Pulmonary artery endothelial cell (primary cell): Measurements from ENCODE around the gene RFT1. TPM values are rescaled to one million over a fixed set of nuclear protein-coding genes. Genes with fewer than 3 reads are reported as not detected.
"Not testable (repeated sequence)": the region's sequence is repeated elsewhere in the genome, so short reads cannot be mapped to it uniquely, and the experiment has no call there.

Experiments
- DNase-seq: peaks from one replicate; pipeline ENCODE4 v3.0.0-alpha.2; 2011; ENCODE audit warnings: low read depth, low spot score
- total RNA-seq: library from RNA; depleted of rRNA; stranded (reverse); fragments of >200 nt; gene quantifications from 2 replicates; pipeline ENCODE4 v1.2.3, GENCODE V29; 2014

RFT1 gene
- total RNA-seq, 1 donor from 2014 or later, result 25.3 TPM

- DNase-seq, result no peak
These were observed 58.3 kb downstream of the RFT1 start for GRCh38 chr3:53071882-53072431.

DNA sequence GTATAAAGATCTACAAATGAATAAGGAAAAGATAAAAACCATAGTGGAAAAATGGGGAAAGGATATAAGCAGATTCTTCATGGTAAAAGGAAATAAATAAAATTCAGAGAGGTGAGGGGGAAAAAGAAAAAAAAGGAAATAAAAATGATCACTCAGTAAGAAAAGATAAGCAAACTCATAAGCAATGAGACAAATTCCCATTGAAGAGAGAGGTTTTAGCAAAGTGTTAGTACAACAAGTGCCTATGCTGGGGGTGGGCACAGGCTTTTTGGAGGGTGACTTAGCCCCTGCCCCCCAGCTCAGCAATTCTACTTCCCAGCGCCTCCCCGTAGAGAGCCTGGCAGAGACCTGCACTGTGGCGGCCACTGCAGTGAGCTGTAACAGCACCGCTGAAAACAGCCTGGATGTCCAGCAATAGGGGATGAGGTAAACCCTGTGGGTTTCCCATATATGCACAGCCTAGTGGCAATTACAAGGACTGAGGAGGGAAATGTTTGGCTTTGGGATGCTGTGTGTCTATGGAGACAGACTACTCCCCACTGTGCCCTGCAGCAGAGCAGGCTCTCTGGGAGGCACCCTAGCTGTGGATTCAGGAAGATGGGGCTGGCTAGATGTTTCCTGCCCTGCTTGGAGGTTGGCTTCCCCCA lies 60.7 kb downstream of the RFT1 start:
- no peak for DNase-seq

DNA sequence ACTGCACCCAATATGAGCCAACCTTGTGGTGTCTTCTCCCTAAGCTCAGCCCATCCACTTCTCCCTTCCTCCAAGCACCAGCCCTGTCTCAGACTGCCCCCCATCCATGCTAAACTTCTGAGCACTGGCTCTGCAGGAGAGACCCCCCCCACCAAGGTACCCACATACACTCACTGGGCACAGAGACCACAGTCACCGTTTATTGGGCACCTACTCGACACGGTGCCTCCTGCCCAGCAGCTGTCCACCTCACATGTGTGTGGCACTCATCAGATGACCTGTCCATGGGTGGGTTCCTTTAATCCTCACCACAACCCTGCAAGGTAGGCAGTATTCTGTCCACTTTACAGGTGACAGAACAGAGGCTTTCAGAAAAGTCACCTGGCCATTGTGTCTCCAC lies 62.1 kb downstream of the RFT1 start:
- no peak for DNase-seq

GRCh38 chr3:53067567-53067966 lies 62.7 kb downstream of the RFT1 start:
- no peak for DNase-seq

DNA sequence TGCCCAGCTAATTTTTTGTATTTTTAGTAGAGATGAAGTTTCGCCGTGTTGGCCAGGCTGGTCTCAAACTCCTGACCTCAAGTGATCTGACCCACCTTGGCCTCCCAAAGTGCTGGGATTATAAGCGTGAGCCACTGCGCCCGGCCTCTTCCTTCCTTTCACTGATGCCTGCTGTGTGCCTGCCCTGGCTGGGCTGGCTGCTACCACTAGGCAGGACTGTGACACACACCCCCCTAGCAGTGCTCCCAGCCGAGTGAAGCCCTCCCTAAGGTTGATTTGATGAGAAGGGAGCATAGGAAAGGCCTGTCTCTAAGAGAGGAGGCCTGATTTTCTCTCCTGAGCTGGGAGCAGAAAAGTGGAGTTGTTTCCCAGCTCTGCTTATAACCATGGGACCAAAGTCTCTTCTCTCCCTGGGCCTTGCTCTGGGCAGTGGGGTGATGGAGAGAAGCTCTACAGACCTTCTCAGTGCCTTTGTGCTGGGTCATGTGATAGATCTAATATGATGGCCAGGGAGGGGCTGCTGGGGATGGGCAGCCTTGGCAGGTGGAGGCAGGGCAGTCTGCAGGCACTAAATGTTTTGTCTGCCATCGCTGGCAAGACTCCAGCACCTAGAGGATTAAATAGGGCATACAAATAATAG lies 64.3 kb downstream of the RFT1 start:
- no peak for DNase-seq

DNA sequence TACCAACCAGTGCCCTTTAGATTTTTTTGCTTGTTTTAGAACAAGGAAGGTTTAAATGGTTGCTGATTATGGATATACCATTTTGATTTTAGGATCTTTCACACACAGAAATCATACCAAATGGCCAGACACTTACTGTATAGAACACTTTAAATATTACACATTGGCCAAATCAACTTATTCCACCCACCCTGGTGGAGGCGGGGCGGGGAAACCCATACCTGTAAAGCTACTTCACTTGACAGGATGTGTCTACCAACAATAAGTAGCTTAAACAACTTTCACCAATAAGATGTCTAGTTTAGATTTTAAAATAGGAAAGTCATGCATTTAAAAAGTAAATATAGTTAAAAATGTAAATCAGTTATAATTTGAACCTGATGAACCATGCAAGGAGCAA lies 67.3 kb downstream of the RFT1 start:
- no peak for DNase-seq

DNA sequence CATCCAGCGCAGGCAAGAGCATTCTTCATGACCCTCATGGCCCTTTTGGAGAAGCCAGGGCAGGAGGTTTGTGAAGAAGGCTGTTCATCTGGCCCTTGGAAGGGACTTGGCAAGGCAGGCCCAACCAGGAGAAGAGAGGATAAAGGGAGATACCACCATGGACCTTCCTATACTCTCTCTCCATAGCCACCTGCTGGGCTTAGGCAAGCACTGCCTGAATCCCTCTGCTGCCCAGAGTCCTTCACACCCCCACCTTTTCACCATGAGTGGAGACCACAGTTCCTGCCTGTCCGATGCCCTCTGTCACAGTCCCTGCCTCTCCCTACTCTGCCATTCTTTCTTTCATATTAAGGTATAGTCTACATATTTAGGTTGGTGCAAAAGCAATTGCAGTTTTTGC lies 73.8 kb downstream of the RFT1 start:
- no peak for DNase-seq

- DNase-seq, result not testable (repeated sequence)
These were observed 76.0 kb downstream of the RFT1 start for GRCh38 chr3:53054233-53054632.

DNA sequence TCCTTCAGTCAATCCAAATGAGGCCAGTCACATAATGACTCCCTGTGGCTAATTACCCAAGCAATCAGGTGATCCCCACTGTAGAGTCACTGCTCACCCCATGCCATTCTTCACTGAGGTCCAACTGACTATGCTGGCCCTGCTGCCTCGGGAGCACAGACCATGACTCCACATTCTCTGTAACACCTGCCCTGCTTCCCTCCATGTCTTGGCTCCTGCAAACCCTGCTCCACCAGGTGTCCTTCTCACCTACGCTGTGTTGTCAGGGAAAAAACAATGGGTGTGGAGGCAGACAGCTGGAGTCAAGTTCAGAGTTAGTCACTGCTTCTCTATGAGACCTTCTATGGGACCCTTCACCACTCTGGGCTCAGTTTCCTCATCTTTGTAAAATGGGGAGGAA lies 78.3 kb downstream of the RFT1 start:
- no peak for DNase-seq

GRCh38 chr3:53049987-53050386 lies 80.2 kb downstream of the RFT1 start:
- DNase-seq, result no peak

- no peak for DNase-seq
These were observed 83.8 kb downstream of the RFT1 start for GRCh38 chr3:53046171-53047170.

DNA sequence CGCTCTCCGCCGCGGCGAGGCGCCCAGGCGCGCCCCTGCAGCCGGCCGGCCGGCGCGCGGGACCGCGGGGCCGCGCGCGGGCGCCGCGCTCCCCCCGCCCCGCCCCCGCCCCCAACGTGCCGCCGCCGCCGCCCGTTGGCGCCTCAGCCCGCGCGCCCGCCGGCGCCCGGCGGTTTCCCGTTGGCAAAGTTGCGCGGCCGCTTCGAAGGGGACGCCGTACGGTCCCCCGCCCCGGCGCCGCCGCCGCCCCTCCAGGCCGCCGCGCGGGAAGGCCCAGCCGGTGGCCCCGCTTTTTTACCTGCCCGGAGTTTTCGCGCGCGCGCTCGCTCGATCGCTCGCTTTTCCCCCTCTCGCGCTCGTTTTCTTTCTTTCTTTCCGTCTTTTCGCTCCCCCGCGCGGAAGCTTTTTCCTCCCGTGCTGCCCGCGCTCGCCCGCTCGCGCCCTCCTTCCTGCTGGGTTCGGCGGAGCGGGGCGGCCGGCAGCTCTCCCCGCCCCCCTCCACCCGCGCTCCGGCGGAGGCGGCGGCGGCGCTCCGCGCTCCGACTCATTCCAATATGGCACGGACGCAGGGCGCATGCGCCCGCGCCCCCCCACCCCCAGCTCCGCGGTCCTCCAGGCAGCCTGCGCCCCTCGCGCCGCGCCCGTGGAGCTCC lies 84.6 kb downstream of the RFT1 start, which contains the start of gene SFMBT1:
Gene SFMBT1 (minus strand): TSS at position 556 of the 653 bp plus-strand sequence. CDS start 76,945 bp downstream, outside the sequence.
- DNase-seq, result no peak

DNA sequence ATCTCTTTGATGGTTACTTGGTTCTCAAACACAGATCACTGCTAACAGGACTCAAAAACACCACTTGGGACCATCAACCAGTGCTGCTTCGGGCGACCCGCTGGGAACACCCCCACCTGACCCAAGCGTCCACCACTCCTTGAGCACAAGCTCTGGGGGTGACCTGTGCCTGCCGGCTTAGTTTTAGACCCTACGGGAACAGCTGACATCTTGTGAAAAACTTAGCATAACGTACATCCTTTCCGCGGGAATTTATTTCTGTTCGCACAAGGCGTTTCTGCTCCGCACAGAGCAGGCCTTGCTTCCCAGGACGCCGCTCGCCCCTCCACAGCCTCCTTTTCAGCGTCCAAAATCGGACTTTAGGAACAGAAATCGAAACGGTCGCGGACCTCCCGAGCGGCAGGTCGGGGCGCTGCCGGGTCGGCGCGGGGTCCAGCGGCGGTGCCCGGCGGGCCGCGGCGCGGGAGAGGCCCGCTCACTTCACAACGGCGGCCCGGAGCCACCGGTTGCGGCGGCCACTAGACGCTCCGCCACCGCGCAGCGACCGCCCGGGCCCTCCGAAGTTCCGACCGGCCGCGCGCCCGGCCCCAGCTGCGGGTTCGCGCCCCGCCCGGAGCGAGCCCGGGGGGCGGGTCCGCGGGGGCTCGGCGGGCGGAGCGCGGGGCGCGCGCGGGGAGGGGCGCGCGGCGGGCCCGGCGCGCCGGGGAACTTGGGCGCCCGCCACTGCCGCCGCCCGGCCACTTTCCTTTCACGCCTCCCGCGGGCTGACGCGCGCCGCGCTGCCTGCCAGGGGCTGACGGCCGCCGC lies 85.3 kb downstream of the RFT1 start:
- DNase-seq, result no peak

DNA sequence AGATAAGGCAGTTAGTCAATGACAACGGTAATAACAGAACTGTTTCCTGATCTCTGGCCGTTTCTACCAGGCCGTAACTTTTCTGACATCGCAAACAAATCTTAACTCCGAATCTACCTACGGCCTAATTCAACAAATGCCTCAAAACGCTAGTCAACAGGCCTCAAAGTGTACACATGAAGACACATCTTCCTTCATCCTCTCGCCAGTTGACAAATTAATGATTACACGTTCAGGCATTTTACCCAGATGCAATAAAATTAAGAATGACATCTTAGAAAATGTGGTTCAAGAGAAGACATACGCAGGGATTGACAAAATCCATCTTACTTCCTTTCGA lies 85.9 kb downstream of the RFT1 start:
- DNase-seq, result no peak

DNA sequence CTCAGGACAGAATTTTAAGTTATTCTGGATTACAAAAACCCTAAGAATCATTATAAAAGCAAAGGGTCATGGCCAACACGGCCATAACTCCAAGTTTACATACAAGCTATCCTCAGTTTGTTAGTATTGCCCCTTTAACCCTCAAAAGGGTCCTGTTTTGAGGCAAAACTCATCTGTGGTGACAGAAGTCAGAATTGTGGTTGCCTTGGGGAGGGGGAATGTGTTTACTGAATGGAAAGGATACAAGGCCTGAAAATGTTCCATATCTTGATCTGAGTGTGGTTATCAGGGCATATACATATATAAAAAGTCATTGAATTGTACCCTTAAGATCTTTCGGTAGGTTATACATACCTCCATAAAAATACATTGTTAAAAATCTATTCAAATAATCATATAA lies 86.5 kb downstream of the RFT1 start:
- DNase-seq, result no peak

GRCh38 chr3:53042651-53043050 lies 87.6 kb downstream of the RFT1 start:
- no peak for DNase-seq

DNA sequence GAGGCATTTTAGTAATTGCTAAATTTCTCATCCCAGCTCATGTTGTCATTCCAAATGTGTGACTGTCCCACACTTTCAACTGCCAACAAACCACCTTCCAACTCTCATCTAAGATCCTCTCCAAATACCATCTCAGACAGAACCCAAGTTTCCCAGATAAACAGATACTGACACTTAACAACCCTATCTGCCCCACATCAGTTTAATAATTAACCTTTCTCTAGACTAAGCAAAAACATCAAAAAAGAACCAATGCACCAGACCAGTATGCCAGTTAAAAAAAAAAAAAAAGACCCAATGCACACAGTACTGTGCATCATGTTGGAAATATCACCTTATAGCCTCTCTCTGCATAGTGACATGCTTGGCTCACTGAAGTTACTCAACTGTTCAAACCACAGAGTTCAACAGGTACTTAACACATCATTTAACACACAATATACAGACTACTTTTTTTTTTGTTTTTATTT lies 89.8 kb downstream of the RFT1 start:
- no peak for DNase-seq

DNA sequence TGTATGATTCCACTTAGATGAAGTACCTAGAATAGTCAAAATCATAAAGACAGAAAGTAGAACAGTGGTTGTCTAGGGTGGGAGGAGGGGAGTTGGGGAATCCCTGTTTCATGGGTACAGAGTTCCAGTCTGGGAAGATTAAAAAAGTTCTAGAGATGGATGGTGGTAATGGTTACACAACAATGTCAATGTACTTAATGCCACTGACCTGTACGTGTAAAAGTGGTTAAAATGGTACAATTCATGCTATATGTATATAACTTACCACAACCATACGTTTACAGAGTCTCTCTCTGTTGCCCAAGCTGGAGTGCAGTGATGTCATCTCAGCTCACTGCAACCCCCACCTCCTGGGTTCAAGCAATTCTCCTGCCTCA lies 90.9 kb downstream of the RFT1 start:
- no peak for DNase-seq

DNA sequence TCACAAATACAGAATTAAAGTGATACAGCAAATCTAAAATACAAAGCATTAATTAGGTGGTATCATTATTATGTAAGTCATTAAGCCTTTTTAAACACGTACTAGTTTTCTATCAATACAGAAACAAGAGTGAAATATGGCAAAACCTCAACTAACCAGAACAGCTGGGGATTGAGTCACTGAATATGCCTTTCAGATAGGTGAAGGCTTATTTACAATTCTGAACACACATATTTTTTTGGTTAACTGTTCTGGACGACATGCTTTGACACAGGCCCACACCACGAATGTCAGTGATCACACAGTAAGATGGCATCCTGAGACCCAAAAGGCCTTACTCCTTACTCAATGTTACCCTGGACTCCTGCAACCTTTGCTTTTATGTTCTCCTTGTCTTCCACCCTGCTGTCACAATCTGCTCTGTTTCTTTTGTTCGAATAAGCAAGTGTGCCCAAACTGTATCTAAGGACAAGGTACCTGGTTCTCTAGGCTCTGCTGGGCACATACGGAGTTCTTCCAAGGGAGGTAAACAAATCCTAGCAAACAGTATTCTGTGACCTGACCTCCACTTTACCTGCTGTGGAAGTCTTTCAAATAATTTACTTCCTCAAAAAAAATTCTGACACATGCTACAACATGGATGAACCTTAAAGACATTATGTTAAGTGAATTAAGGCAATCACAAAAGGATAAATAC lies 91.4 kb downstream of the RFT1 start:
- no peak for DNase-seq
